Body of pancreas (tissue), 4 donors: Measurements from ENCODE around the gene DIS3L2.

Experiments used
- POLR2A ChIP-seq, 3 donors: fragments of 450-650 bp; IDR thresholded peaks; one replicate each; pipeline ENCODE4 v1.6.1; 2016; ENCODE audit warnings: antibody characterized with exemption in 3 of 3, mild to moderate bottlenecking in 2 of 3
- TF ChIP-seq, protein P1 (sequence below), 7 experiments: fragments of 450-650 bp in 4 of 7; fragments of 200-600 bp in 3 of 7; sonication (generic) in 3 of 7; IDR thresholded peaks; one replicate each; pipeline ENCODE4 v1.5.1; 2016 to 2019; ENCODE audit warnings: antibody characterized with exemption in 7 of 7

DNA sequence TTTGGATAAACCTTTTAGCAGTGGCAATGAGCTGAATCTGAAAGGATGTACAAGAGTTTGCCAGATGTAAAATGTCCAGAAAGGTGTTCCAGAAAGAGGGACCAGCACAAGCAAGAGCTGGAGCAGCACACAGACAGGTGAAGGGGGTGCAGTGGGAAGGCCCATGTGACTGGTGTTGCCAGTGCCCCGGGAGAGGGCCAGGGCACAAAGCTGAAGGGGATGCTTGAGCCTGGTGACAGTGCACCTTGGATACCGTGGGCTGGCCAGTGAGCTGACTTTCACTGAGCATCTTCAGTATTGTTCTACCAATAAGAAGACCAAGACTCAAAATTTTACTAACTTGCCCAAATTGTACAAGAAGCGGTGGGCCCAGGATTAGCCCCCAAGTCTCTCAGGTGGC is 284.7 kb downstream of the DIS3L2 start:
- TF ChIP-seq, protein P1, sequence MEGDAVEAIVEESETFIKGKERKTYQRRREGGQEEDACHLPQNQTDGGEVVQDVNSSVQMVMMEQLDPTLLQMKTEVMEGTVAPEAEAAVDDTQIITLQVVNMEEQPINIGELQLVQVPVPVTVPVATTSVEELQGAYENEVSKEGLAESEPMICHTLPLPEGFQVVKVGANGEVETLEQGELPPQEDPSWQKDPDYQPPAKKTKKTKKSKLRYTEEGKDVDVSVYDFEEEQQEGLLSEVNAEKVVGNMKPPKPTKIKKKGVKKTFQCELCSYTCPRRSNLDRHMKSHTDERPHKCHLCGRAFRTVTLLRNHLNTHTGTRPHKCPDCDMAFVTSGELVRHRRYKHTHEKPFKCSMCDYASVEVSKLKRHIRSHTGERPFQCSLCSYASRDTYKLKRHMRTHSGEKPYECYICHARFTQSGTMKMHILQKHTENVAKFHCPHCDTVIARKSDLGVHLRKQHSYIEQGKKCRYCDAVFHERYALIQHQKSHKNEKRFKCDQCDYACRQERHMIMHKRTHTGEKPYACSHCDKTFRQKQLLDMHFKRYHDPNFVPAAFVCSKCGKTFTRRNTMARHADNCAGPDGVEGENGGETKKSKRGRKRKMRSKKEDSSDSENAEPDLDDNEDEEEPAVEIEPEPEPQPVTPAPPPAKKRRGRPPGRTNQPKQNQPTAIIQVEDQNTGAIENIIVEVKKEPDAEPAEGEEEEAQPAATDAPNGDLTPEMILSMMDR (IDR thresholded peaks at IDR 0.05), result no peak
- TF ChIP-seq POLR2A (IDR thresholded peaks at IDR 0.05), result no peak
